ENCODE results near the gene RAB6A. TPM values are rescaled to one million over a fixed set of nuclear protein-coding genes. Genes with fewer than 3 reads are reported as not detected.

The RAB6A gene
- total and polyA plus RNA-seq, 2 of the 8 experiments (the other 6 are each of a cell fraction or from before 2014, with no cell fraction given): 24.4 to 88.6 TPM

DNA sequence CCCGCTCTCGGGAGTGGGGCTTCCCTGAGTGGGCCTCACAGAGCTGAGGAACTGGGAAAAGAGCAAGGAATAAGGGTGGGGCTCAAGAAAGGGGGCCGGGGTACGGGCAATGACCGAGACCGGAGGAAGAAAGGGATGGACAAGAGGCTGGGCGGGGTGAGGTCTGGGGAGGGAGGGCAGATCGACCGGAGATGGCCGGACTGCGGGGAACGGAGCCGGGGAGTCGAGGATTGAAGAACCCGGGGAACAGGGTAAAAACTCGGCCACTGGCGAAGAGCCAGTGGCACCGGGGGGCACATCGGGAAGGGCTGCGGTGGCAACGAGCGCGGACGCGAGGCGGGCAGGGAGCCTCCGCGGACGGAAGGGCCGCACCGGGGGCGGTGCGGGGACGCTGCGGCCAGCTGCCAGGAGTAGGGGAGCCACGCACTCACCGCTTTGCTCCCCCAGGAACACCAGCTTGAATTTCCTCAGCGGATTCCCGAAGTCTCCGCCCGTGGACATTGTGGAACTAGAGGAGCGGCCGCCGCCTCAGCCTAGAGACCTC, 667 bp downstream of the RAB6A start:
- Histone ChIP-seq H3K56ac (replicated peaks; ENCODE audit: insufficient read length, low read depth, low read length) (peak overlapping the region; percentile 43), H3K4ac (replicated peaks; ENCODE audit: insufficient read length, low read depth, low read length) (peak overlapping the region; percentile 28), H3K4me2 (ENCODE audit: insufficient read depth in 1 of 2, low read depth in 2 of 2, low read length in 2 of 2) (peak overlapping the region; percentile 61 to 82), H3K4me3 (ENCODE audit: extremely low read depth in 1 of 4, insufficient read depth in 2 of 4, low read depth in 3 of 4, low read length in 4 of 4) (peak overlapping the region; percentile 92 to 95 (median 94)), H3K27me3 (replicated peaks in 1 of 4; ENCODE audit: control insufficient read depth in 3 of 4, extremely low read depth in 1 of 4, insufficient read depth in 3 of 4, low read length in 3 of 4) (no peaks in the 10 kb centered on the region), H3K79me2 (ENCODE audit: control insufficient read depth in 1 of 2, insufficient read depth in 2 of 2, low read length in 2 of 2) (peaks cover 10 to 52% of the 10 kb centered on the region in 2 experiments), H3K23ac (ENCODE audit: insufficient read length) (no peak overlapping the region), H3K27ac (ENCODE audit: low read depth, low read length) (peak overlapping the region; percentile 82; the same call in 1 of the 2 replicates), H2AK5ac (ENCODE audit: low read depth, low read length) (no peak overlapping the region), H2BK15ac (ENCODE audit: low read length) (no peak overlapping the region), H2BK5ac (ENCODE audit: low read depth, low read length) (peak overlapping the region; percentile 77; the same call in 1 of the 2 replicates), H2AFZ (ENCODE audit: low read length) (peak overlapping the region; percentile 45; the same call in 1 of the 2 replicates), H3K14ac (ENCODE audit: insufficient read length) (peak overlapping the region; percentile 43), H4K91ac (replicated peaks; ENCODE audit: insufficient read length, low read length) (no peak overlapping the region), H3K36me3 (ENCODE audit: control insufficient read depth in 2 of 4, insufficient read depth in 4 of 4, low read length in 3 of 4) (no peaks in the 10 kb centered on the region), H3K9me3 (ENCODE audit: insufficient read depth in 2 of 2, low read depth in 1 of 2, low read length in 1 of 2) (no peaks in the 10 kb centered on the region), H3K9ac (replicated peaks in 1 of 4; ENCODE audit: extremely low read depth in 1 of 4, low read depth in 3 of 4, low read length in 3 of 4) (peak overlapping the region; percentile 73 to 95 (median 79)), H2BK120ac (replicated peaks; ENCODE audit: low read depth, low read length) (no peak overlapping the region), H4K8ac (ENCODE audit: extremely low read depth, insufficient read depth, low read length) (peak overlapping the region; percentile 91; the same call in 1 of the 2 replicates), H3K79me1 (ENCODE audit: low read depth, low read length) (0 out of 2 replicates have a peak, but pooled peaks cover 5% of the 10 kb centered on the region), H2BK20ac (ENCODE audit: low read length) (no peak overlapping the region), H3K18ac (ENCODE audit: extremely low read depth, low read length) (peak overlapping the region; percentile 93), H4K5ac (ENCODE audit: insufficient read length, low read depth, low read length) (peak overlapping the region; percentile 40), H3K4me1 (replicated peaks in 1 of 4; ENCODE audit: control insufficient read depth in 3 of 4, insufficient read depth in 4 of 4, low read length in 3 of 4) (peaks cover 0 to 4% (median 0%) of the 10 kb centered on the region in 4 experiments; a peak in 1 of 7 replicates), H3K23me2 (ENCODE audit: low read depth, low read length) (peaks cover 3% of the 10 kb centered on the region), H4K20me1 (replicated peaks in 1 of 2; ENCODE audit: control insufficient read depth in 1 of 2, insufficient read depth in 2 of 2, low read length in 2 of 2) (peaks cover 0 to 3% of the 10 kb centered on the region in 2 experiments), H2BK12ac (ENCODE audit: low read depth, low read length) (no peak overlapping the region)
- WGBS, 2 experiments (ENCODE audit: extremely low coverage in 1 of 2, insufficient coverage in 1 of 2, insufficient read length in 1 of 2, insufficient replicate concordance in 2 of 2, low coverage in 1 of 2, low lambda C conversion rate in 2 of 2, missing lambda C conversion rate in 1 of 2): 1% methylated on average over 39 of the region's 44 CpGs; no CpG with 5 or more reads in 1 of the 2 experiments
- FAIRE-seq (no peak), DNase-seq (ENCODE audit: low read depth in 1 of 2, low spot score in 2 of 2) (peak in 1 of 2 experiments; percentile 73)
- TF ChIP-seq ASH2L (IDR thresholded peaks at IDR 0.05; ENCODE audit: low read length) (peak; percentile 93), FOSL1 (IDR thresholded peaks at IDR 0.05; ENCODE audit: insufficient read depth, low read depth, low read length) (no peak), HDAC2 (IDR thresholded peaks at IDR 0.05; ENCODE audit: borderline replicate concordance in 1 of 2, low read depth in 2 of 2, low read length in 2 of 2) (0 out of 4 replicates have a peak, but pooled peaks of 1 of the 2 experiments have one; percentile 26), KDM4A (IDR thresholded peaks at IDR 0.05; ENCODE audit: low read depth, low read length, severe bottlenecking) (peak; percentile 88), RBBP5 (IDR thresholded peaks at IDR 0.05; ENCODE audit: borderline replicate concordance, low read depth, low read length) (peak; percentile 73; the same call in 1 of the 2 replicates), GTF2F1 (IDR thresholded peaks at IDR 0.05; ENCODE audit: borderline replicate concordance, low read depth, low read length) (no peak), E2F6 (IDR thresholded peaks at IDR 0.05) (no peak), TAF7 (optimal IDR thresholded peaks at IDR 0.05; ENCODE audit: borderline replicate concordance, low read depth, low read length) (no peak), SIN3A (conservative IDR thresholded peaks at IDR 0.05 in 1 of 2, IDR thresholded peaks at IDR 0.05 in 1 of 2; ENCODE audit: low read depth in 1 of 2, low read length in 2 of 2) (peak in 1 of 2 experiments; percentile 33; a peak in 1 of 4 replicates)
- POLR2A ChIA-PET (ENCODE audit: partially characterized antibody): interaction anchor here (0.6 to 10.7 kb wide), 16 partner anchors 8 to 162 kb away, joined by 3 to 126 read pairs (median 6); partner anchors contain the start of gene MRPL48
- CTCF ChIA-PET (ENCODE audit: partially characterized antibody): interaction anchor here (0.6 to 3.6 kb wide), 7 partner anchors 8 to 47 kb away, joined by 3 to 25 read pairs (median 5); no protein-coding TSS in a partner anchor

All from H1 (cell line).